Spleen (tissue), 11 donors: ENCODE data around the gene ZRSR2. TPM values are rescaled to one million over a fixed set of nuclear protein-coding genes. Genes with fewer than 3 reads are reported as not detected.

Experiments used
- DNase-seq: peaks from one replicate; pipeline ENCODE4 v3.0.0-alpha.2; 2020
- H3K27ac ChIP-seq, 8 donors: fragments of 200-600 bp; sonication (generic) in 7 of 8; 1 replicate in 4 of 8; 2 replicates in 4 of 8; pipeline versions ENCODE4 v1.5.0 to v1.8.0; 2016 to 2021; ENCODE audit warnings: inconsistent platforms in 4 of 8, mild to moderate bottlenecking in 4 of 8, moderate library complexity in 1 of 8
- H3K27me3 ChIP-seq, 7 donors: fragments of 200-600 bp; sonication (generic) in 6 of 7; replicated peaks in 1 of 7; 1 replicate in 4 of 7; 2 replicates in 3 of 7; pipeline versions ENCODE4 v1.5.0 to v1.8.0; 2016 to 2021; ENCODE audit warnings: inconsistent platforms in 3 of 7, mild to moderate bottlenecking in 1 of 7
- H3K36me3 ChIP-seq, 6 donors: fragments of 200-600 bp; sonication (generic) in 5 of 6; 1 replicate in 4 of 6; 2 replicates in 2 of 6; pipeline versions ENCODE4 v1.5.0 to v1.8.0; 2016 to 2021; ENCODE audit warnings: inconsistent platforms in 2 of 6
- H3K4me1 ChIP-seq, 6 donors: fragments of 200-600 bp; sonication (generic) in 5 of 6; 1 replicate in 3 of 6; 2 replicates in 3 of 6; pipeline versions ENCODE4 v1.5.0 to v1.8.0; 2016 to 2021; ENCODE audit warnings: inconsistent platforms in 3 of 6
- H3K4me3 ChIP-seq, 8 donors: fragments of 200-600 bp; sonication (generic) in 7 of 8; 1 replicate in 4 of 8; 2 replicates in 4 of 8; pipeline versions ENCODE4 v1.5.0 to v1.8.0; 2016 to 2021; ENCODE audit warnings: inconsistent platforms in 4 of 8, mild to moderate bottlenecking in 4 of 8, moderate library complexity in 2 of 8
- H3K9me3 ChIP-seq, 8 donors: fragments of 200-600 bp; sonication (generic) in 7 of 8; 1 replicate in 4 of 8; 2 replicates in 4 of 8; pipeline versions ENCODE4 v1.5.0 to v1.8.0; 2016 to 2021; ENCODE audit warnings: inconsistent platforms in 4 of 8
- CTCF ChIP-seq, 11 experiments: fragments of 200-600 bp in 7 of 11; fragments of 450-650 bp in 4 of 11; sonication (generic) in 4 of 11; IDR thresholded peaks in 8 of 11; conservative IDR thresholded peaks in 3 of 11; 1 replicate in 7 of 11; 2 replicates in 4 of 11; pipeline versions ENCODE4 v1.4.0 to v1.8.0; 2016 to 2021; ENCODE audit warnings: antibody characterized with exemption in 11 of 11, inconsistent platforms in 4 of 11, mild to moderate bottlenecking in 1 of 11
- POLR2A ChIP-seq, 3 donors: fragments of 450-650 bp; IDR thresholded peaks; one replicate each; pipeline ENCODE4 v1.5.1; 2017; ENCODE audit warnings: antibody characterized with exemption in 3 of 3, mild to moderate bottlenecking in 1 of 3
- POLR2AphosphoS5 ChIP-seq, 3 donors: sonication (generic); formaldehyde crosslinking; IDR thresholded peaks; one replicate each; pipeline ENCODE4 v1.5.1; 2017; ENCODE audit warnings: antibody characterized with exemption in 3 of 3
- whole genome bisulfite sequencing, 5 donors: extraction: QIAGEN DNeasy Blood & Tissue Kit in 3 of 5; methylation state at CpG; one replicate each; pipeline versions ENCODE4 v1.1.5 to v1.1.7; 2013 to 2018; 5-methylcytosine and 5-hydroxymethylcytosine counted together
- intact Hi-C: fragments of 100-400 bp; cut with DNase I; formaldehyde crosslinking; loops from one replicate; pipeline ENCODE4 v1.15.0; 2023; ENCODE audit warnings: low total_unique reads
- polyA plus RNA-seq, 3 donors: library from polyadenylated mRNA; stranded (reverse); fragments of 200-250 nt; gene quantifications; one replicate each; pipeline ENCODE4 v1.2.1, GENCODE V29; 2013
- total RNA-seq, 7 donors: library from RNA; depleted of rRNA in 3 of 7; stranded (reverse); fragments of >200 nt in 3 of 7; fragmentation: NEBNext Ultra II Directional in 4 of 7; extraction: Animal tissue kit (Norgen Biotek cat#: 25700) in 4 of 7; gene quantifications; one replicate each; pipeline versions ENCODE4 v1.1.0 to v1.2.1, GENCODE V29; 2016 to 2021
- donor health status: healthy with polysubstance abuse.
- donor health status: DM: no; HTN: no; CAD: no; lungs with moderate emphysema.
- donor health status: DM: no; HTN: no; CAD: no.
- donor health status: Bipolar disorder and iron deficiency.
- donor health status: healthy.
- donor health status: DM: no; HTN: no; CAD: no.
- donor health status: DM: yes; HTN: yes; CAD: no.

ZRSR2 gene
- total and polyA plus RNA-seq, 10 donors, result 8.3 to 65.1 (median 19.7) TPM

- TF ChIP-seq POLR2AphosphoS5 (IDR thresholded peaks at IDR 0.05) (no peak), CTCF (IDR thresholded peaks at IDR 0.05 in 8 of 11, conservative IDR thresholded peaks at IDR 0.05 in 3 of 11) (no peak)
- H3K36me3 ChIP-seq, result peaks cover 0 to 40% (median 8%) of the 10 kb centered on the region in 6 donors
- no peaks in the 10 kb centered on the region for H3K9me3 ChIP-seq
- WGBS, 5 donors, result 0 to 1% (median 0%) methylated on average over 9 to 15 of the region's 15 CpGs
- no peaks in the 10 kb centered on the region for H3K27me3 ChIP-seq
- intact Hi-C loops, result no loop called here
- no peak for DNase-seq
- peak overlapping the region; percentile 67 to 95 (median 93) for H3K27ac ChIP-seq
- H3K4me1 ChIP-seq, result peaks cover 14 to 54% (median 32%) of the 10 kb centered on the region in 6 donors
- peak overlapping the region; percentile 63 to 96 (median 84) for H3K4me3 ChIP-seq
Observed at GRCh38 chrX:15790769-15791290, 546 bp downstream of the ZRSR2 start.

- intact Hi-C loops, result no loop called here
- no peak for DNase-seq
- no peaks in the 10 kb centered on the region for H3K27me3 ChIP-seq
- peaks cover 1 to 99% (median 46%) of the 10 kb centered on the region in 6 donors for H3K36me3 ChIP-seq
- H3K27ac ChIP-seq, result no peak overlapping the region
- no peak for TF ChIP-seq POLR2AphosphoS5 (IDR thresholded peaks at IDR 0.05)
- no peak for TF ChIP-seq POLR2A (IDR thresholded peaks at IDR 0.05)
- no peak for TF ChIP-seq CTCF (IDR thresholded peaks at IDR 0.05 in 8 of 11, conservative IDR thresholded peaks at IDR 0.05 in 3 of 11)
- peaks cover 0 to 33% (median 14%) of the 10 kb centered on the region in 6 donors for H3K4me1 ChIP-seq
- no peaks in the 10 kb centered on the region for H3K9me3 ChIP-seq
- H3K4me3 ChIP-seq, result no peak overlapping the region
- 72 to 97% (median 92%) methylated on average over 4 of the region's 4 CpGs for WGBS, 5 donors
Observed at GRCh38 chrX:15797707-15798106, 7.4 kb downstream of the ZRSR2 start.

GRCh38 chrX:15804563-15804962, 14.3 kb downstream of the ZRSR2 start:
- no peak for DNase-seq
- peak overlapping the region in 5 of 8 donors; percentile 26 to 75 (median 68) for H3K27ac ChIP-seq
- peaks cover 2 to 100% (median 87%) of the 10 kb centered on the region in 6 donors for H3K36me3 ChIP-seq
- intact Hi-C loops, result no loop called here
- no peak for TF ChIP-seq CTCF (IDR thresholded peaks at IDR 0.05 in 8 of 11, conservative IDR thresholded peaks at IDR 0.05 in 3 of 11)
- TF ChIP-seq POLR2AphosphoS5 (IDR thresholded peaks at IDR 0.05), result no peak
- no peak for TF ChIP-seq POLR2A (IDR thresholded peaks at IDR 0.05)
- H3K9me3 ChIP-seq, result no peaks in the 10 kb centered on the region
- H3K4me1 ChIP-seq, result peaks cover 0 to 5% (median 1%) of the 10 kb centered on the region in 6 donors
- no peak overlapping the region for H3K4me3 ChIP-seq
- no peaks in the 10 kb centered on the region for H3K27me3 ChIP-seq

- DNase-seq, result no peak
- 92 to 99% (median 97%) methylated on average over 3 to 4 of the region's 4 CpGs for WGBS, 5 donors
- no peak overlapping the region for H3K4me3 ChIP-seq
- H3K4me1 ChIP-seq, result peaks cover 0 to 5% (median 1%) of the 10 kb centered on the region in 6 donors
- H3K9me3 ChIP-seq, result no peaks in the 10 kb centered on the region
- H3K27ac ChIP-seq, result no peak overlapping the region
- H3K36me3 ChIP-seq, result peaks cover 0 to 100% (median 85%) of the 10 kb centered on the region in 6 donors
- no peaks in the 10 kb centered on the region for H3K27me3 ChIP-seq
- intact Hi-C loops, result no loop called here
- TF ChIP-seq POLR2AphosphoS5 (IDR thresholded peaks at IDR 0.05) (no peak), POLR2A (IDR thresholded peaks at IDR 0.05) (no peak), CTCF (IDR thresholded peaks at IDR 0.05 in 8 of 11, conservative IDR thresholded peaks at IDR 0.05 in 3 of 11) (no peak)
Observed at GRCh38 chrX:15808254-15808653, 18.0 kb downstream of the ZRSR2 start.
